Caco-2 (cell line): ENCODE data around the gene ALOXE3. TPM values are rescaled to one million over a fixed set of nuclear protein-coding genes. Genes with fewer than 3 reads are reported as not detected.
A peak's percentile ranks its signal among the peaks of the same experiment; 100 is the strongest.

Experiments
- BruUV-seq: library from RNA; stranded (reverse); fragments of 400-500 nt; replicated peaks from 2 replicates; lab custom pipeline; 2021; lab: Mats Ljungman, UMichigan
- CTCF ChIA-PET: fragments of 300-600 bp; sonication (Branson Sonifier 250); formaldehyde crosslinking; loops from one replicate; lab custom pipeline; 2022; ENCODE audit warnings: antibody characterized with exemption; lab: Charles Lee
- POLR2A ChIA-PET: fragments of 300-600 bp; sonication (Branson Sonifier 250); formaldehyde crosslinking; loops from one replicate; lab custom pipeline; 2022; ENCODE audit warnings: antibody characterized with exemption; lab: Charles Lee
- DNase-seq, 2 experiments: peaks; one replicate each; pipeline versions ENCODE4 v3.0.0 to v3.0.0-alpha.2; 2020 to 2022
- H3K27me3 ChIP-seq: replicated peaks from 2 replicates; pipeline ENCODE4 v1.6.0; 2011; ENCODE audit warnings: low read length; ENCODE audit not compliant: control insufficient read depth, insufficient read depth
- H3K36me3 ChIP-seq: 2 replicates; pipeline ENCODE4 v1.5.1; 2011; ENCODE audit warnings: low read length; ENCODE audit not compliant: control insufficient read depth, insufficient read depth
- H3K4me1 ChIP-seq: fragments of 250-450 bp; sonication (Bioruptor Pico); 2 replicates; pipeline ENCODE4 v1.5.1; 2020; ENCODE audit warnings: mild to moderate bottlenecking
- H3K4me3 ChIP-seq: 2 replicates; pipeline ENCODE4 v1.5.1; 2011; ENCODE audit warnings: low read depth, mild to moderate bottlenecking, control low read depth, low read length
- H3K9me3 ChIP-seq: fragments of 250-450 bp; sonication (Bioruptor Pico); 2 replicates; pipeline ENCODE4 v1.5.1; 2020; ENCODE audit warnings: mild to moderate bottlenecking, moderate library complexity
- H3K27ac Mint-ChIP-seq: one replicate; pipeline ENCODE4 v1.8.0; 2022; ENCODE audit warnings: mixed read lengths; ENCODE audit not compliant: unreplicated experiment
- H3K27me3 Mint-ChIP-seq: one replicate; pipeline ENCODE4 v1.8.0; 2022; ENCODE audit warnings: mixed read lengths; ENCODE audit not compliant: insufficient read depth, unreplicated experiment
- H3K36me3 Mint-ChIP-seq: one replicate; pipeline ENCODE4 v1.8.0; 2022; ENCODE audit warnings: mild to moderate bottlenecking, mixed read lengths; ENCODE audit not compliant: insufficient read depth, unreplicated experiment
- H3K4me1 Mint-ChIP-seq: one replicate; pipeline ENCODE4 v1.8.0; 2022; ENCODE audit warnings: low read depth, mixed read lengths; ENCODE audit not compliant: unreplicated experiment
- H3K4me3 Mint-ChIP-seq: one replicate; pipeline ENCODE4 v1.8.0; 2022; ENCODE audit warnings: mild to moderate bottlenecking, moderate library complexity, mixed read lengths; ENCODE audit not compliant: unreplicated experiment
- H3K9me3 Mint-ChIP-seq: one replicate; pipeline ENCODE4 v1.8.0; 2022; ENCODE audit warnings: mixed read lengths; ENCODE audit not compliant: unreplicated experiment
- intact Hi-C: fragments of 100-400 bp; cut with micrococcal nuclease; formaldehyde crosslinking; loops from one replicate; pipeline ENCODE4 v1.10.0; 2022; ENCODE audit not compliant: unreplicated experiment
- total RNA-seq: library from RNA; stranded (reverse); gene quantifications from 2 replicates; pipeline ENCODE4 v1.2.3, GENCODE V29; 2022
- TF ChIP-seq, protein P1 (sequence below), 2 experiments: fragments of 200-600 bp in 1 of 2; IDR thresholded peaks; 1 replicate in 1 of 2; 2 replicates in 1 of 2; pipeline versions ENCODE4 v1.5.1 to v1.8.0; 2011 to 2022; ENCODE audit warnings: antibody characterized with exemption in 1 of 2, control low read depth in 1 of 2, inconsistent platforms in 1 of 2, low read depth in 1 of 2, low read length in 1 of 2, mild to moderate bottlenecking in 1 of 2, moderate library complexity in 1 of 2; ENCODE audit not compliant: insufficient read depth in 1 of 2, severe bottlenecking in 1 of 2, unreplicated experiment in 1 of 2

Gene ALOXE3
- total RNA-seq, 1 experiment from 2014 or later = not detected

DNA sequence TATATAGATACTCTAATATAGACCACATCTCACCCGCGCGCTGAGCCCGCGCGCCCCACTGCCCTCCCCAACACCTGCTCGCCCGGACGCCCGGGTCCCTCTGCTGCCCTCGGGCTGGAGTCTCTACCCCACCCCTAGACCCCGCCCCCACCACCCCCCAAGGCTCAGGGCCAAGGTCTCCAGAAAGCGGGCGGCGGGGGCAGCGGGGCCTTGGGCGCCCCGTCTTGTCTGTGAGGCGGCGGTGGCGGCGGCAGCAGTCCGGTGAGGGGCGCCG lies 3.0 kb upstream of the ALOXE3 start:
- H3K36me3 Mint-ChIP-seq = peaks cover 58% of the 10 kb centered on the region
- peak overlapping the region; percentile 92 for H3K27ac Mint-ChIP-seq
- H3K9me3 Mint-ChIP-seq = no peaks in the 10 kb centered on the region
- BruUV-seq = no TSS peak
- CTCF ChIA-PET = interaction anchor here (1.0 to 1.8 kb wide), 2 partner anchors 35 to 47 kb away, joined by 3 to 8 read pairs; no protein-coding TSS in a partner anchor
- intact Hi-C loops = no loop called here
- TF ChIP-seq, protein P1, sequence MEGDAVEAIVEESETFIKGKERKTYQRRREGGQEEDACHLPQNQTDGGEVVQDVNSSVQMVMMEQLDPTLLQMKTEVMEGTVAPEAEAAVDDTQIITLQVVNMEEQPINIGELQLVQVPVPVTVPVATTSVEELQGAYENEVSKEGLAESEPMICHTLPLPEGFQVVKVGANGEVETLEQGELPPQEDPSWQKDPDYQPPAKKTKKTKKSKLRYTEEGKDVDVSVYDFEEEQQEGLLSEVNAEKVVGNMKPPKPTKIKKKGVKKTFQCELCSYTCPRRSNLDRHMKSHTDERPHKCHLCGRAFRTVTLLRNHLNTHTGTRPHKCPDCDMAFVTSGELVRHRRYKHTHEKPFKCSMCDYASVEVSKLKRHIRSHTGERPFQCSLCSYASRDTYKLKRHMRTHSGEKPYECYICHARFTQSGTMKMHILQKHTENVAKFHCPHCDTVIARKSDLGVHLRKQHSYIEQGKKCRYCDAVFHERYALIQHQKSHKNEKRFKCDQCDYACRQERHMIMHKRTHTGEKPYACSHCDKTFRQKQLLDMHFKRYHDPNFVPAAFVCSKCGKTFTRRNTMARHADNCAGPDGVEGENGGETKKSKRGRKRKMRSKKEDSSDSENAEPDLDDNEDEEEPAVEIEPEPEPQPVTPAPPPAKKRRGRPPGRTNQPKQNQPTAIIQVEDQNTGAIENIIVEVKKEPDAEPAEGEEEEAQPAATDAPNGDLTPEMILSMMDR (IDR thresholded peaks at IDR 0.05; ENCODE audit: insufficient read depth in 1 of 2, low read depth in 1 of 2, low read length in 1 of 2, severe bottlenecking in 1 of 2, unreplicated experiment in 1 of 2) = no peak
- no peaks in the 10 kb centered on the region for H3K36me3 ChIP-seq
- peaks cover 33% of the 10 kb centered on the region for H3K4me1 Mint-ChIP-seq
- H3K9me3 ChIP-seq = no peaks in the 10 kb centered on the region
- no peaks in the 10 kb centered on the region; the same call in 1 of the 2 replicates for H3K27me3 ChIP-seq
- no peaks in the 10 kb centered on the region; the same call in 1 of the 2 replicates for H3K4me1 ChIP-seq
- peak overlapping the region; percentile 87 for H3K4me3 Mint-ChIP-seq
- peak overlapping the region; percentile 37 for H3K4me3 ChIP-seq
- POLR2A ChIA-PET = no interaction called here
- no peak for DNase-seq
- H3K27me3 Mint-ChIP-seq = peaks cover 2% of the 10 kb centered on the region

DNA sequence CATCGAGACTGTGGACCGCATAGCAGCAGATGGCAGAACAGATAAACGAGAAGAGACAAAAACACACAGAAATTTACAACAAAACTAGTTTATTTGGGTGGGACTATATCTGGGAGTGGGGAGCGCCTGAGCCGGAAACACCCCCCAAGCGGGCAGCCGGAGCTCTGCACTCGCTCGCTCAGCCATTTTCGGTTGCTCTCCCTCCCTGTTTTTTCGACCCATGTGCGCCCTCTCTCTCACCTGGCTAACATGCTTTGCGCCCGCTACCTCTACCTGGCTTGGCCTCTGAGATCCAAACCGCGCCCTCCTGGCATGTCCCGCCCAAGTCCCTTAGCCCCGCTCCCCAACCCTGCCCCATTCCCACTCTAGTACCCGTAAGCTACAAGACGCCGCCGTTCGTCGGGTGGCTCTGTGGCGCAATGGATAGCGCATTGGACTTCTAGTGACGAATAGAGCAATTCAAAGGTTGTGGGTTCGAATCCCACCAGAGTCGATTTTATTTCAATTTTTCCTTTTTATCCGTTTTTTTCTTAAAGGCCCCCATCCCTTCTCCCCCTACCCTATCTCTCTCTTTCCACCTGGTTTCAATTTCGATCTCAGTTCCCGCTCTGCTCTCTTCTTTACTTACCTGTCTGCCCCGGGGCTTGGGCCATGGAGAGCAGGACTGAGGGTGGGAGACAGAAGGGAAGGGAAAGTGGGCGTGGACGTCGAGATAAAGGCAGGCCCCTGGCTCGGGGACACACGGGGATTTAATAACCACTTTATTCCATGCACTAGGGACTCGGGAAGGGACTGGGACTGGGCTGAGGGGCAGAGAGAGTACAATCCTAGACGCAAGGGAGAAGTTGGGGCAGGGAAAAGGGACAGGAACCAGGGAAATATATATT lies 2.4 kb upstream of the ALOXE3 start:
- Histone ChIP-seq H3K36me3 (no peaks in the 10 kb centered on the region), H3K27me3 (no peaks in the 10 kb centered on the region; the same call in 1 of the 2 replicates), H3K4me1 (no peaks in the 10 kb centered on the region; the same call in 1 of the 2 replicates), H3K9me3 (no peaks in the 10 kb centered on the region), H3K4me3 (peak overlapping the region; percentile 37)
- H3K27ac Mint-ChIP-seq = peak overlapping the region; percentile 92
- peak overlapping the region; percentile 87 for H3K4me3 Mint-ChIP-seq
- DNase-seq = peak; percentile 73 to 82
- no peaks in the 10 kb centered on the region for H3K9me3 Mint-ChIP-seq
- intact Hi-C loops = no loop called here
- H3K36me3 Mint-ChIP-seq = peaks cover 52% of the 10 kb centered on the region
- H3K27me3 Mint-ChIP-seq = peaks cover 2% of the 10 kb centered on the region
- TF ChIP-seq, protein P1 (IDR thresholded peaks at IDR 0.05; ENCODE audit: insufficient read depth in 1 of 2, low read depth in 1 of 2, low read length in 1 of 2, severe bottlenecking in 1 of 2, unreplicated experiment in 1 of 2) = no peak
- H3K4me1 Mint-ChIP-seq = peaks cover 27% of the 10 kb centered on the region
- no TSS peak for BruUV-seq
- ChIA-PET POLR2A (no interaction called here), CTCF (interaction anchor here (1.8 kb wide), 2 partner anchors 46 to 51 kb away, joined by 5 to 8 read pairs; no protein-coding TSS in a partner anchor)
